CD14-positive monocyte (primary cell): ENCODE data around the gene AHI1. TPM values are rescaled to one million over a fixed set of nuclear protein-coding genes. Genes with fewer than 3 reads are reported as not detected.

Experiments used
- DNase-seq, 3 donors: peaks; one replicate each; pipeline ENCODE4 v3.0.0-alpha.2; 2011 to 2022
- H2AFZ ChIP-seq: 2 replicates; pipeline ENCODE4 v1.6.0; 2012; ENCODE audit warnings: mild to moderate bottlenecking, low read depth, low read length, inconsistent platforms; ENCODE audit not compliant: insufficient read depth, poor library complexity, severe bottlenecking
- H3K27ac ChIP-seq, 2 donors: 1 replicate in 1 of 2; 2 replicates in 1 of 2; pipeline ENCODE4 v1.5.1; 2012 to 2013; ENCODE audit warnings: low read length in 2 of 2, control low read depth in 1 of 2, inconsistent platforms in 1 of 2, low read depth in 1 of 2, mild to moderate bottlenecking in 1 of 2
- H3K27me3 ChIP-seq, 2 donors: one replicate each; pipeline versions ENCODE4 v1.6.0 to v1.6.1; 2011 to 2013; ENCODE audit warnings: low read length in 2 of 2; ENCODE audit not compliant: control insufficient read depth in 2 of 2, insufficient read depth in 2 of 2
- H3K36me3 ChIP-seq, 2 donors: replicated peaks in 1 of 2; 1 replicate in 1 of 2; 2 replicates in 1 of 2; pipeline versions ENCODE4 v1.5.1 to v1.6.1; 2012 to 2013; ENCODE audit warnings: low read length in 2 of 2, control low read depth in 1 of 2, inconsistent platforms in 1 of 2, mild to moderate bottlenecking in 1 of 2; ENCODE audit not compliant: insufficient read depth in 2 of 2, control insufficient read depth in 1 of 2
- H3K4me1 ChIP-seq, 2 donors: 1 replicate in 1 of 2; 2 replicates in 1 of 2; pipeline versions ENCODE4 v1.5.1 to v1.6.1; 2012 to 2013; ENCODE audit warnings: low read length in 2 of 2, control low read depth in 1 of 2, inconsistent platforms in 1 of 2, mild to moderate bottlenecking in 1 of 2, moderate library complexity in 1 of 2; ENCODE audit not compliant: insufficient read depth in 2 of 2, control insufficient read depth in 1 of 2
- H3K4me2 ChIP-seq: replicated peaks from 2 replicates; pipeline ENCODE3; 2012; ENCODE audit warnings: low read length, moderate library complexity, mild to moderate bottlenecking; ENCODE audit not compliant: poor library complexity, severe bottlenecking; ENCODE audit errors: extremely low read depth
- H3K4me3 ChIP-seq, 3 experiments: fragments of 200-600 bp in 1 of 3; sonication (generic) in 1 of 3; replicated peaks in 1 of 3; 1 replicate in 2 of 3; 2 replicates in 1 of 3; pipeline ENCODE4 v1.5.1; 2011 to 2013; ENCODE audit warnings: low read length in 3 of 3, mild to moderate bottlenecking in 3 of 3, control low read depth in 2 of 3, low read depth in 2 of 3, inconsistent platforms in 1 of 3, moderate library complexity in 1 of 3
- H3K79me2 ChIP-seq: 2 replicates; pipeline ENCODE4 v1.6.0; 2012; ENCODE audit warnings: mild to moderate bottlenecking, control low read depth, inconsistent platforms, low read length, moderate library complexity; ENCODE audit not compliant: insufficient read depth
- H3K9ac ChIP-seq: 2 replicates; pipeline ENCODE4 v1.6.0; 2017; ENCODE audit warnings: low read length, mild to moderate bottlenecking; ENCODE audit not compliant: insufficient read depth, poor library complexity, severe bottlenecking
- H3K9me3 ChIP-seq, 2 donors: replicated peaks in 1 of 2; 1 replicate in 1 of 2; 2 replicates in 1 of 2; pipeline versions ENCODE4 v1.5.1 to v1.6.1; 2012 to 2013; ENCODE audit warnings: low read length in 2 of 2, control low read depth in 1 of 2; ENCODE audit not compliant: control insufficient read depth in 1 of 2, insufficient read depth in 1 of 2
- H4K20me1 ChIP-seq: 2 replicates; pipeline ENCODE4 v1.6.0; 2012; ENCODE audit warnings: mild to moderate bottlenecking, low read length, control low read depth, moderate library complexity; ENCODE audit not compliant: insufficient read depth
- H3K27ac Mint-ChIP-seq, 7 donors: one replicate each; pipeline ENCODE4 v1.8.0; 2020; ENCODE audit warnings: mild to moderate bottlenecking in 7 of 7, mixed read lengths in 7 of 7, moderate library complexity in 6 of 7, inconsistent platforms in 2 of 7
- H3K27me3 Mint-ChIP-seq, 3 donors: one replicate each; pipeline ENCODE4 v1.8.0; 2021 to 2022; ENCODE audit warnings: low read depth in 3 of 3, mild to moderate bottlenecking in 3 of 3, mixed read lengths in 3 of 3, moderate library complexity in 3 of 3, inconsistent platforms in 1 of 3
- H3K36me3 Mint-ChIP-seq, 2 donors: one replicate each; pipeline ENCODE4 v1.8.0; 2020; ENCODE audit warnings: mixed read lengths in 2 of 2, inconsistent platforms in 1 of 2, mild to moderate bottlenecking in 1 of 2
- H3K4me1 Mint-ChIP-seq: one replicate; pipeline ENCODE4 v1.8.0; 2020; ENCODE audit warnings: mild to moderate bottlenecking, mixed read lengths
- H3K4me3 Mint-ChIP-seq, 2 donors: one replicate each; pipeline ENCODE4 v1.8.0; 2020; ENCODE audit warnings: mild to moderate bottlenecking in 2 of 2, mixed read lengths in 2 of 2, moderate library complexity in 1 of 2
- H3K9me3 Mint-ChIP-seq, 7 donors: one replicate each; pipeline ENCODE4 v1.8.0; 2020 to 2022; ENCODE audit warnings: mixed read lengths in 7 of 7, mild to moderate bottlenecking in 6 of 7, moderate library complexity in 6 of 7, inconsistent platforms in 2 of 7
- WGBS: methylation state at CpG from one replicate; pipeline ENCODE4 v1.1.5; 2013; ENCODE audit warnings: missing lambda C conversion rate; ENCODE audit not compliant: insufficient coverage; 5-methylcytosine and 5-hydroxymethylcytosine counted together
- intact Hi-C, 2 donors: fragments of 100-400 bp; cut with micrococcal nuclease; formaldehyde crosslinking; loops; one replicate each; pipeline versions ENCODE4 v1.15.0 to v1.15.1; 2023
- polyA plus RNA-seq, 3 donors: library from polyadenylated mRNA; depleted of rRNA in 1 of 3; unstranded in 2 of 3; stranded (reverse) in 1 of 3; fragments of 300-500 nt in 2 of 3; fragments of >200 nt in 1 of 3; fragmentation: Illumina TruSeq in 2 of 3; gene quantifications; 1 replicate in 2 of 3; 2 replicates in 1 of 3; pipeline ENCODE4 v1.2.3, GENCODE V29; 2012 to 2021
- TF ChIP-seq, protein P1 (sequence below): fragments of 200-600 bp; IDR thresholded peaks from one replicate; pipeline ENCODE4 v1.8.0; 2022; ENCODE audit warnings: antibody characterized with exemption, mild to moderate bottlenecking

AHI1 gene
- polyA plus RNA-seq, 3 donors, result 0.91 to 2.8 (median 1.4) TPM

- intact Hi-C loops, result no loop called here
- peaks cover 0 to 3% (median 0%) of the 10 kb centered on the region in 7 donors for H3K9me3 Mint-ChIP-seq
- no CpG with 5 or more reads among the region's 4 CpGs for WGBS
- Histone ChIP-seq H3K27me3 (no peaks in the 10 kb centered on the region), H3K4me2 (no peak overlapping the region), H3K79me2 (no peaks in the 10 kb centered on the region), H3K4me3 (no peak overlapping the region), H3K9ac (no peak overlapping the region), H3K4me1 (peaks cover 5 to 6% of the 10 kb centered on the region in 2 donors), H3K9me3 (no peaks in the 10 kb centered on the region), H3K36me3 (no peaks in the 10 kb centered on the region), H2AFZ (no peak overlapping the region), H4K20me1 (no peaks in the 10 kb centered on the region), H3K27ac (no peak overlapping the region)
- H3K4me3 Mint-ChIP-seq, result no peak overlapping the region
- DNase-seq, result no peak
- no peaks in the 10 kb centered on the region for H3K27me3 Mint-ChIP-seq
- peaks cover 18% of the 10 kb centered on the region for H3K4me1 Mint-ChIP-seq
- peak overlapping the region in 1 of 7 donors; percentile 25 for H3K27ac Mint-ChIP-seq
- TF ChIP-seq, protein P1, sequence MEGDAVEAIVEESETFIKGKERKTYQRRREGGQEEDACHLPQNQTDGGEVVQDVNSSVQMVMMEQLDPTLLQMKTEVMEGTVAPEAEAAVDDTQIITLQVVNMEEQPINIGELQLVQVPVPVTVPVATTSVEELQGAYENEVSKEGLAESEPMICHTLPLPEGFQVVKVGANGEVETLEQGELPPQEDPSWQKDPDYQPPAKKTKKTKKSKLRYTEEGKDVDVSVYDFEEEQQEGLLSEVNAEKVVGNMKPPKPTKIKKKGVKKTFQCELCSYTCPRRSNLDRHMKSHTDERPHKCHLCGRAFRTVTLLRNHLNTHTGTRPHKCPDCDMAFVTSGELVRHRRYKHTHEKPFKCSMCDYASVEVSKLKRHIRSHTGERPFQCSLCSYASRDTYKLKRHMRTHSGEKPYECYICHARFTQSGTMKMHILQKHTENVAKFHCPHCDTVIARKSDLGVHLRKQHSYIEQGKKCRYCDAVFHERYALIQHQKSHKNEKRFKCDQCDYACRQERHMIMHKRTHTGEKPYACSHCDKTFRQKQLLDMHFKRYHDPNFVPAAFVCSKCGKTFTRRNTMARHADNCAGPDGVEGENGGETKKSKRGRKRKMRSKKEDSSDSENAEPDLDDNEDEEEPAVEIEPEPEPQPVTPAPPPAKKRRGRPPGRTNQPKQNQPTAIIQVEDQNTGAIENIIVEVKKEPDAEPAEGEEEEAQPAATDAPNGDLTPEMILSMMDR, result no peak
- no peaks in the 10 kb centered on the region for H3K36me3 Mint-ChIP-seq
Measured at GRCh38 chr6:135256866-135257265, 240.7 kb downstream of the AHI1 start.

DNA sequence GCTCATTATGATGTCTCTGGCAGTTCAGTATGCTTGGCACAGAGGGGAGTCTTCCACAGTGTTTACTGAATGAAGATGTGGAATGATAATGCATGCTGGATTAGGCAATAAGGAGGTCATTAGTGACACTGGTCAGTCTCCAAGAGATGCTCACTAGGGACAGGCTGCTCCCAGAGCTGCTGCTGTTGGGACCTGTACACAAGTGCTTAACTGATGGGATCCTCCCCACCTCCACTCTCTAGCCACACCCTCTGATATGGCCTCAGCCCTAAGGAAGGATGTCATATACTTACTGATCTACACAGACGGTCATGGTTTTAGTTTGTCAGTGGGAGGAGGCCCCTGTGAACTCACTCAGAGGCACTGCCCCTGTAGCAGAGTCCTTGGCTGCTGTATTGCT lies 243.1 kb downstream of the AHI1 start:
- no peak overlapping the region for H3K9ac ChIP-seq
- DNase-seq, result no peak
- Mint-ChIP-seq H3K27ac (peak overlapping the region in 1 of 7 donors; percentile 51), H3K4me3 (no peak overlapping the region), H3K9me3 (peaks cover 0 to 4% (median 0%) of the 10 kb centered on the region in 7 donors), H3K36me3 (no peaks in the 10 kb centered on the region), H3K4me1 (peaks cover 33% of the 10 kb centered on the region), H3K27me3 (no peaks in the 10 kb centered on the region)
- no peak overlapping the region for H3K4me2 ChIP-seq
- no peak overlapping the region for H3K4me3 ChIP-seq
- peaks cover 5 to 6% of the 10 kb centered on the region in 2 donors for H3K4me1 ChIP-seq
- H3K27ac ChIP-seq, result no peak overlapping the region
- H4K20me1 ChIP-seq, result no peaks in the 10 kb centered on the region
- H2AFZ ChIP-seq, result no peak overlapping the region
- no CpG with 5 or more reads among the region's 1 CpG for WGBS
- intact Hi-C loops, result no loop called here
- no peaks in the 10 kb centered on the region for H3K36me3 ChIP-seq
- no peaks in the 10 kb centered on the region for H3K27me3 ChIP-seq
- no peaks in the 10 kb centered on the region for H3K9me3 ChIP-seq
- H3K79me2 ChIP-seq, result no peaks in the 10 kb centered on the region
- TF ChIP-seq, protein P1, result no peak
